HG03571 (cell line): ENCODE measurements around the gene SORCS1.

Experiments
- ATAC-seq: cut with Tn5 transposase; IDR thresholded peaks from one replicate; pipeline ENCODE4 v1.9.1; 2021; ENCODE audit not compliant: unreplicated experiment

The SORCS1 gene

GRCh38 chr10:107163881-107164861, at the start of gene SORCS1:
Gene SORCS1, minus strand, starts transcription at chr10:107164706.
- no peak for ATAC-seq

GRCh38 chr10:107214261-107214660, 49.8 kb upstream of the SORCS1 start:
- ATAC-seq: no peak

- ATAC-seq: no peak
Observed at GRCh38 chr10:107213861-107214260, 49.4 kb upstream of the SORCS1 start.

GRCh38 chr10:107206833-107207232, 42.3 kb upstream of the SORCS1 start:
- no peak for ATAC-seq

- no peak for ATAC-seq
Observed at GRCh38 chr10:107169516-107169915, 5.0 kb upstream of the SORCS1 start.

GRCh38 chr10:107168738-107169137, 4.2 kb upstream of the SORCS1 start:
- ATAC-seq: no peak

- ATAC-seq: no peak
Observed at GRCh38 chr10:107166403-107166802, 1.9 kb upstream of the SORCS1 start.

- no peak for ATAC-seq
Observed at GRCh38 chr10:107164992-107165391, 486 bp upstream of the SORCS1 start.

- no peak for ATAC-seq
Observed at GRCh38 chr10:107163076-107163855, 1.2 kb downstream of the SORCS1 start.

GRCh38 chr10:107160866-107161265, 3.6 kb downstream of the SORCS1 start:
- no peak for ATAC-seq

GRCh38 chr10:107159871-107160270, 4.6 kb downstream of the SORCS1 start:
- ATAC-seq: no peak

GRCh38 chr10:107157071-107157470, 7.4 kb downstream of the SORCS1 start:
- no peak for ATAC-seq

- no peak for ATAC-seq
Observed at GRCh38 chr10:107152087-107152486, 12.4 kb downstream of the SORCS1 start.

GRCh38 chr10:107148906-107149305, 15.6 kb downstream of the SORCS1 start:
- no peak for ATAC-seq

GRCh38 chr10:107144490-107144889, 20.0 kb downstream of the SORCS1 start:
- ATAC-seq: no peak

- ATAC-seq: no peak
Observed at GRCh38 chr10:107141524-107142061, 22.9 kb downstream of the SORCS1 start.

GRCh38 chr10:107139237-107139636, 25.3 kb downstream of the SORCS1 start:
- no peak for ATAC-seq

- no peak for ATAC-seq
Observed at GRCh38 chr10:107133656-107134055, 30.9 kb downstream of the SORCS1 start.

- no peak for ATAC-seq
Observed at GRCh38 chr10:107129000-107129399, 35.5 kb downstream of the SORCS1 start.

- ATAC-seq: no peak
Observed at GRCh38 chr10:107126512-107127065, 37.9 kb downstream of the SORCS1 start.

- ATAC-seq: no peak
Observed at GRCh38 chr10:107122703-107123102, 41.8 kb downstream of the SORCS1 start.
